WTC11 (cell line): ENCODE results near the gene RTN4RL1.

Experiments
- EMX1 ChIP-seq: fragments of 250-450 bp; sonication (Bioruptor Pico); IDR thresholded peaks from 2 replicates; pipeline ENCODE4 v1.8.0; 2021; ENCODE audit warnings: mild to moderate bottlenecking
- KAT7 ChIP-seq: sonication (generic); formaldehyde crosslinking; IDR thresholded peaks from 2 replicates; pipeline ENCODE4 v1.8.1; 2023; ENCODE audit warnings: missing genetic modification reagents, mild to moderate bottlenecking, borderline replicate concordance
- RELA ChIP-seq: sonication (generic); formaldehyde crosslinking; IDR thresholded peaks from 2 replicates; pipeline ENCODE4 v1.8.1; 2022; ENCODE audit warnings: missing genetic modification reagents, mild to moderate bottlenecking, borderline replicate concordance
- ZNF416 ChIP-seq: fragments of 250-450 bp; sonication (Bioruptor Pico); IDR thresholded peaks from 2 replicates; pipeline ENCODE4 v1.9.0; 2021; ENCODE audit warnings: mild to moderate bottlenecking, inconsistent platforms
- TF ChIP-seq, protein P1 (sequence below): fragments of 200-600 bp; IDR thresholded peaks from 2 replicates; pipeline ENCODE4 v1.8.0; 2022; ENCODE audit warnings: antibody characterized with exemption
- TF ChIP-seq, protein P2 (sequence below): fragments of 250-450 bp; sonication (Bioruptor Pico); IDR thresholded peaks from 2 replicates; pipeline ENCODE4 v1.9.0; 2021; ENCODE audit warnings: moderate library complexity, mild to moderate bottlenecking, inconsistent platforms, borderline replicate concordance
- TF ChIP-seq, protein P3 (sequence below): sonication (generic); formaldehyde crosslinking; IDR thresholded peaks from 2 replicates; pipeline ENCODE4 v1.8.0; 2023; ENCODE audit warnings: mild to moderate bottlenecking, missing genetic modification reagents
- TF ChIP-seq, protein P4 (sequence below): fragments of 250-450 bp; sonication (Bioruptor Pico); IDR thresholded peaks from 2 replicates; pipeline ENCODE4 v1.9.0; 2021; ENCODE audit warnings: mild to moderate bottlenecking

DNA sequence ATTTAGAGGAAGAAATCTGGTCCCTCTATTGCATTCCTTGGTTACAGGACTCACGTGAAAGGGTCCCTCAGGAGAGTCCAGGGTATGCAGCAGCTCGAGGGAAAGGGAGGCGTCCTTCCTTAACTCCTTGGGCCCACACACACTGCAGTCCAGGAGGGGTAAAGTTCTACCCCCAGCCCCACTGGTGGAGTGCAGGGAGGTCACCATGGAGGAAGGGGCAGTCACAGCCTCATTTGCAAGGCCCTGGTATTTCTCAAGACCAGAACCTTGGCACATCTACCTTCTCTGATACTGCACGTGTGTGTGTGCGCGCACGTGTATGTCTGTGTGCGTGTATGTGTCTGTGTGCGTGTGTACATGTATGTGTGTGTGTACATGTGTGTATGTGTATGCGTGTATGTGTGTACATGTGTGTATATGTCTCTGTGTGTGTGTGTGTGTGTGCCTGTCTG is 40.8 kb upstream of the RTN4RL1 start:
- TF ChIP-seq, protein P1, sequence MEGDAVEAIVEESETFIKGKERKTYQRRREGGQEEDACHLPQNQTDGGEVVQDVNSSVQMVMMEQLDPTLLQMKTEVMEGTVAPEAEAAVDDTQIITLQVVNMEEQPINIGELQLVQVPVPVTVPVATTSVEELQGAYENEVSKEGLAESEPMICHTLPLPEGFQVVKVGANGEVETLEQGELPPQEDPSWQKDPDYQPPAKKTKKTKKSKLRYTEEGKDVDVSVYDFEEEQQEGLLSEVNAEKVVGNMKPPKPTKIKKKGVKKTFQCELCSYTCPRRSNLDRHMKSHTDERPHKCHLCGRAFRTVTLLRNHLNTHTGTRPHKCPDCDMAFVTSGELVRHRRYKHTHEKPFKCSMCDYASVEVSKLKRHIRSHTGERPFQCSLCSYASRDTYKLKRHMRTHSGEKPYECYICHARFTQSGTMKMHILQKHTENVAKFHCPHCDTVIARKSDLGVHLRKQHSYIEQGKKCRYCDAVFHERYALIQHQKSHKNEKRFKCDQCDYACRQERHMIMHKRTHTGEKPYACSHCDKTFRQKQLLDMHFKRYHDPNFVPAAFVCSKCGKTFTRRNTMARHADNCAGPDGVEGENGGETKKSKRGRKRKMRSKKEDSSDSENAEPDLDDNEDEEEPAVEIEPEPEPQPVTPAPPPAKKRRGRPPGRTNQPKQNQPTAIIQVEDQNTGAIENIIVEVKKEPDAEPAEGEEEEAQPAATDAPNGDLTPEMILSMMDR: no peak
- TF ChIP-seq, protein P2, sequence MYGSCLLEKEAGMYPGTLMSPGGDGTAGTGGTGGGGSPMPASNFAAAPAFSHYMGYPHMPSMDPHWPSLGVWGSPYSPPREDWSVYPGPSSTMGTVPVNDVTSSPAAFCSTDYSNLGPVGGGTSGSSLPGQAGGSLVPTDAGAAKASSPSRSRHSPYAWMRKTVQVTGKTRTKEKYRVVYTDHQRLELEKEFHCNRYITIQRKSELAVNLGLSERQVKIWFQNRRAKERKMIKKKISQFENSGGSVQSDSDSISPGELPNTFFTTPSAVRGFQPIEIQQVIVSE: no peak
- no peak for TF ChIP-seq KAT7
- no peak for TF ChIP-seq EMX1
- TF ChIP-seq, protein P3, sequence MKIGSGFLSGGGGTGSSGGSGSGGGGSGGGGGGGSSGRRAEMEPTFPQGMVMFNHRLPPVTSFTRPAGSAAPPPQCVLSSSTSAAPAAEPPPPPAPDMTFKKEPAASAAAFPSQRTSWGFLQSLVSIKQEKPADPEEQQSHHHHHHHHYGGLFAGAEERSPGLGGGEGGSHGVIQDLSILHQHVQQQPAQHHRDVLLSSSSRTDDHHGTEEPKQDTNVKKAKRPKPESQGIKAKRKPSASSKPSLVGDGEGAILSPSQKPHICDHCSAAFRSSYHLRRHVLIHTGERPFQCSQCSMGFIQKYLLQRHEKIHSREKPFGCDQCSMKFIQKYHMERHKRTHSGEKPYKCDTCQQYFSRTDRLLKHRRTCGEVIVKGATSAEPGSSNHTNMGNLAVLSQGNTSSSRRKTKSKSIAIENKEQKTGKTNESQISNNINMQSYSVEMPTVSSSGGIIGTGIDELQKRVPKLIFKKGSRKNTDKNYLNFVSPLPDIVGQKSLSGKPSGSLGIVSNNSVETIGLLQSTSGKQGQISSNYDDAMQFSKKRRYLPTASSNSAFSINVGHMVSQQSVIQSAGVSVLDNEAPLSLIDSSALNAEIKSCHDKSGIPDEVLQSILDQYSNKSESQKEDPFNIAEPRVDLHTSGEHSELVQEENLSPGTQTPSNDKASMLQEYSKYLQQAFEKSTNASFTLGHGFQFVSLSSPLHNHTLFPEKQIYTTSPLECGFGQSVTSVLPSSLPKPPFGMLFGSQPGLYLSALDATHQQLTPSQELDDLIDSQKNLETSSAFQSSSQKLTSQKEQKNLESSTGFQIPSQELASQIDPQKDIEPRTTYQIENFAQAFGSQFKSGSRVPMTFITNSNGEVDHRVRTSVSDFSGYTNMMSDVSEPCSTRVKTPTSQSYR: no peak
- no peak for TF ChIP-seq ZNF416
- TF ChIP-seq RELA (CRISPR knock-in tag): no peak
- TF ChIP-seq, protein P4, sequence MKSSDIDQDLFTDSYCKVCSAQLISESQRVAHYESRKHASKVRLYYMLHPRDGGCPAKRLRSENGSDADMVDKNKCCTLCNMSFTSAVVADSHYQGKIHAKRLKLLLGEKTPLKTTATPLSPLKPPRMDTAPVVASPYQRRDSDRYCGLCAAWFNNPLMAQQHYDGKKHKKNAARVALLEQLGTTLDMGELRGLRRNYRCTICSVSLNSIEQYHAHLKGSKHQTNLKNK (CRISPR knock-in tag): no peak
